Coronary artery (tissue), 2 donors: Measurements from ENCODE around the gene PTP4A2.

ENCODE experiments used
- DNase-seq: peaks from one replicate; pipeline ENCODE4 v3.0.0-alpha.2; 2017; ENCODE audit warnings: low spot score
- H3K27ac ChIP-seq, 2 donors: fragments of 200-600 bp; sonication (generic); one replicate each; pipeline ENCODE4 v1.5.1; 2016 to 2019
- H3K4me3 ChIP-seq: fragments of 200-600 bp; sonication (generic); 2 replicates; pipeline ENCODE4 v1.5.1; 2016; ENCODE audit warnings: mild to moderate bottlenecking, moderate library complexity
- CTCF ChIP-seq: fragments of 200-600 bp; sonication (generic); IDR thresholded peaks from one replicate; pipeline ENCODE4 v1.5.1; 2019; ENCODE audit warnings: antibody characterized with exemption

The PTP4A2 gene

GRCh38 chr1:31938184-31938975, at the start of gene PTP4A2:
TSS of gene PTP4A2 (minus strand) at chr1:31938368. CDS start at chr1:31919065, 19,303 bp downstream.
- DNase-seq = peak; percentile 96
- no peak for TF ChIP-seq CTCF
- Histone ChIP-seq H3K4me3 (peak within 1 kb of the TSS; percentile 95), H3K27ac (peak within 1 kb of the TSS; percentile 89 to 99)

- no peak for TF ChIP-seq CTCF
- no peak overlapping the region for H3K27ac ChIP-seq
- no peak overlapping the region for H3K4me3 ChIP-seq
- DNase-seq = no peak
These were observed 49.0 kb upstream of the PTP4A2 start for GRCh38 chr1:31987135-31987619.

GRCh38 chr1:31985430-31985829, 47.3 kb upstream of the PTP4A2 start:
- H3K4me3 ChIP-seq = no peak overlapping the region
- DNase-seq = no peak
- TF ChIP-seq CTCF = no peak
- H3K27ac ChIP-seq = peak overlapping the region in 1 of 2 donors; percentile 1

GRCh38 chr1:31984419-31985347, 46.5 kb upstream of the PTP4A2 start:
- no peak for DNase-seq
- H3K4me3 ChIP-seq = no peak overlapping the region
- no peak for TF ChIP-seq CTCF
- peak overlapping the region in 1 of 2 donors; percentile 1 for H3K27ac ChIP-seq

GRCh38 chr1:31981972-31982371, 43.8 kb upstream of the PTP4A2 start:
- no peak overlapping the region for H3K27ac ChIP-seq
- no peak overlapping the region for H3K4me3 ChIP-seq
- no peak for DNase-seq
- TF ChIP-seq CTCF = no peak

- TF ChIP-seq CTCF = no peak
- DNase-seq = no peak
- Histone ChIP-seq H3K4me3 (no peak overlapping the region), H3K27ac (no peak overlapping the region)
These were observed 43.3 kb upstream of the PTP4A2 start for GRCh38 chr1:31981456-31981839.
